ENCODE results near the gene HOOK1. TPM values are rescaled to one million over a fixed set of nuclear protein-coding genes. Genes with fewer than 3 reads are reported as not detected.
"Not testable (repeated sequence)": the region's sequence is repeated elsewhere in the genome, so short reads cannot be mapped to it uniquely, and the experiment has no call there.

Gene HOOK1
- total RNA-seq, 1 experiment from 2014 or later = 0.20 TPM

DNA sequence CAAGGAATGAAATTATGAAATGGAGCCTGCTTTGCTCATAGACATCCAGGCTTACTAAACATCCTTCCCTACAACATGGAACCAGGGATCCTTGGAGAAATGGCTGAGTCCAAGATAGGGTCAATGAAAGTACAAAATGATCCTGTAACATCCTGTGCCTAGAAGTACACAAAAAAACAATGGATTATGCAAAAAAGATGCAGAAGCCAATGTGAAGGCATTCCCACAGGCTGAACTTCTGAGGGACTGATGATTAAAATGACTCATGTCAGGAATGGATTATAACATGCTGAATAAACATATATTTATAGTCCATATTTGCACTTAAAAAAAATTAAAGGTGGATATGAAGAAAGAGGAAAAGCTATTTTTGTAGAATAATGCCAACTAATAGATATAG, 10.4 kb upstream of the HOOK1 start:
- DNase-seq = no peak
- H3K4me1 ChIP-seq = no peaks in the 10 kb centered on the region

DNA sequence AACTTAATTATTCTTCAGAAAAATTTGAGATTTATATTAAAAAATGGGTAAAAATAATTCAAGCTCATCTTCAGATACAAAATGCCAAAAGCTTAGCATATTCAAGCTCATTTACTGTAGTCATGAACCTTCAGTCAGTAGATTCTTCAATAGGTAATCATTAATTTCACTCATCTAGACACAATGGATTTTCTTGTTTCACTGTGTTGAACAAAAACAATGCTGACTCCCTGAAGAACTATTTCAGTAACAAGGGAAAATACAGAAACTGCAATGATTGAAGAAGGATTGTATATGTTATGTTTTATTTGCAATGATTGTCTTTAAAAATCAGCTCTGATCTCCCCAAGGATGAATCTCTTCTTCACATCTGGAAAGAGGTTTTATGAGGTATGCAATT, 9.2 kb upstream of the HOOK1 start:
- H3K36me3 ChIP-seq = no peaks in the 10 kb centered on the region
- H3K27me3 ChIP-seq = no peaks in the 10 kb centered on the region

More for the DNA sequence above, 10.4 kb upstream of the HOOK1 start:
- no peaks in the 10 kb centered on the region for H3K27me3 ChIP-seq
- H3K36me3 ChIP-seq = no peaks in the 10 kb centered on the region
- no peaks in the 10 kb centered on the region for H3K9me3 ChIP-seq (replicated peaks)
- no peak overlapping the region for H3K27ac ChIP-seq
- H3K4me3 ChIP-seq = no peak overlapping the region

DNA sequence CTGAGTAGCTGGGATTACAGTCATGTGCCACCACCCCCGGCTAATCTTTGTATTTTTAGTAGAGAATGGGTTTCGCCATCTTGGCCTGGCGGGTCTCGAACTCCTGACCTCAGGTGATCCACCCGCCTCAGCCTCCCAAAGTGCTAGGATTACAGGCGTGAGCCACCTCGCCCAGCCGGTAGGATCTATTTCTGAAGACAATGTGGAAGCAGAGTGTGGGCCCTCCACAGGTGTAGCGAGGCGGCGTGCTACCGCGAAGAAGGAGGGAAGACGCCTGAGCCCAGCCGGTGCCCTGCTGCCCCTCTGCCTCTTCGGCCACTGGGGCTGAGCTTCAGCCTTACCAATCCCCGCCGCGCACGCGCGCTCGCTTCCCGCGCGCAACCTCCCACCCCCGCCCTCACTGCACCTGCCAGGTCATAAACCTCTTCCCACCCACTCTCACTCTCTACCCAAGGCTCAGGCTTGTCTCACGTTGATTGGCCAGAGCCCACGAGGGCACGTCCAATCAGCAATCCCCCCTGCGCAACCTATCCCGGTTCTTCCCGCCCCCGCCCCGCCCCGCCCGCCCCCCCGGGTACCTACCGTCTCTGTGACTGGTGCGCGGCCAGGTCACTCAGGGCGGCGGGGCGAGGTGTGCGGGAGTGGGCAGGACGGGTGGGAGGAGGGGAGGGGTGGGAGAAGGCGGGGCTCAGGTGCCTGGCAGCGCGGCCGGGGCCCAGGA, 409 bp upstream of the HOOK1 start:
- Histone ChIP-seq H3K9me3 (replicated peaks) (no peaks in the 10 kb centered on the region), H3K36me3 (no peaks in the 10 kb centered on the region), H3K27ac (no peak overlapping the region), H3K27me3 (no peaks in the 10 kb centered on the region), H3K4me1 (no peaks in the 10 kb centered on the region), H3K4me3 (no peak overlapping the region)
- DNase-seq = no peak

More for the DNA sequence above, 9.2 kb upstream of the HOOK1 start:
- no peak overlapping the region for H3K27ac ChIP-seq
- H3K9me3 ChIP-seq (replicated peaks) = no peaks in the 10 kb centered on the region
- no peaks in the 10 kb centered on the region for H3K4me1 ChIP-seq
- no peak for DNase-seq
- H3K4me3 ChIP-seq = no peak overlapping the region

DNA sequence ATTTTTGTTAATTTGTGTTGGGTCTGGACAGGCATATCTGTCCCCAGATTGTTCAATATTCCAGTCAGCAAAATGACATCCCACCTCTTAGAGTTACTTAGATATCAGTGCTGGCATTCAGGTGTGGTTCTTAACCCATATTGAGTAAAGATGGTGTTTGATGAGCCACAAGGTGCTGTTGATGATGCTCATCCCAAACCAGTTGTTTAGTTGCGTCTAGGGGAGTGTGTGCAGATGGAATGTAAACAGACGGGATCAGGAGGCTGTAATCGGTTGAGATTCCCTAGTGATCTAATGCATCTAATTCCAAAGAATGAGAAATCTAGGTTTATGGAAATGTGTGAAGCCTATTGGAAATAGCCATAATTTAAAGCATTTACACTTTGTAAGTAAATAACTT, 1.1 kb downstream of the HOOK1 start:
- Histone ChIP-seq H3K36me3 (no peaks in the 10 kb centered on the region), H3K4me1 (peaks cover 8% of the 10 kb centered on the region), H3K4me3 (no peak overlapping the region), H3K9me3 (replicated peaks) (no peaks in the 10 kb centered on the region), H3K27me3 (no peaks in the 10 kb centered on the region), H3K27ac (no peak overlapping the region)
- no peak for DNase-seq

DNA sequence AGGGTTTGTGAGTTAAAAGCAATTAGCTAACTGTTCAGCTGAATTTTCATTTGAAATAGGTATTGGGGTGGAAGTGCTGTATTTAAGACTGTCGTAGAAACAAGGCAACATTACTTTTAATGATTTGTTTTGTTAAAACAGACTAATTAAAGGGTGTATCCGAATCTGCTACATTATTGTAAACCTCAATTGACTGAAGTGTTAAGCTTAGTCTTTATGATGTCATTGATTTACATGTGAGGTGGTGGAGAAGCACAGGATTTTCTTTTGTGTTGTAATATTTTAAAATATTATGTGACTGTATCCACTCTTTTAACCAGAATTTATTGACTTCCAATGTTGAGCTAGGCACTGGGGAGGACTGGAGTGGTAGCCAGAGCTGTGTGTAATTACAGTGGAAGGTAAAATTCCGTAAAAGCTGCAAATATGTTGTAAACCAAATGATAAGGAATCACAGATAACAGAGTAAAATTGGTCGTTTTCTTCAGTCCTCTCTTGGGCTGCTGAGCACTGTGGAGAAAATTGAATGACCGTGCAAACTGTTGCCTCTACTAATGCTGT, 1.6 kb downstream of the HOOK1 start:
- H3K4me1 ChIP-seq = peaks cover 8% of the 10 kb centered on the region
- no peaks in the 10 kb centered on the region for H3K36me3 ChIP-seq
- H3K9me3 ChIP-seq (replicated peaks) = no peaks in the 10 kb centered on the region
- no peak overlapping the region for H3K4me3 ChIP-seq
- DNase-seq = no peak
- H3K27ac ChIP-seq = no peak overlapping the region
- H3K27me3 ChIP-seq = no peaks in the 10 kb centered on the region

DNA sequence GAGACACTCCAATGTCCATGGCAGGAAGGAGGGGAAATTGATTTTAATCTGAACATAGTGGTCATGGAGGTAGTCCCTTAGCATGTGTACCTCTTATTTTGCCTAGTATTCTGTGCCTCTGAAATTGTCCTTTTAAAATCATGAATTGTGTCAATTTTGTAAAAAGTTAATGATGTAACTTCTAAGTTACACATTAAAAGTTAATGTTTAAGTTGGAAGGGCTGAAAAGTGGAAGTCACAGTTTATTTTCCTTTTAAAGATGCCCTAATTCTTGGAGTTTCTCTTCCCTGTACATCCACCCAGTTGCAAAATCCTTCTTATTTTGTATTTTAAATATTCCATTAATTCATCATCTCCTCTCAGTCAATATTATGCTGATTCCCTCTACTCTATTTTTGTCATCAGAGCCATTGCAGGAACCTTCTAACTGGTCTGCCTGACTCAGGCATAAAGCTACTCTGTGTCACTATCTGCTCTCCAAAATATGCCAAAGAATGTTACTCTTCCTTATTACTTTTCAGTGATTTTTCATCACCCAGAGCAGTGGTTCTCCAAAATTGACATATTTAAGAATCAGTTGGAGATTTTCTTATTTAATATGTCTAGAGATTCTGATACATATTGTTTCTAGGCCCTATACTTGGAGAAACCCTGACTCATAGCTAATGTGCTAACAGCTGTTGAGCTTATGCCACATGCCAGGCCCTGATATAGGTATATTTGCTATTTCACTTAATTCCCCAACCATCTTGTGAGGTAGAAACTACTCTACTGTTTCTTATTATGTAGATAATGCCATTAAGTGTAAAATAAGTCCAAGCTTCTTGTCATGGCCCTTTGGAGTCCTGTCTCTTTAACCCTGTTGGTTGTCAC, 5.1 kb downstream of the HOOK1 start:
- DNase-seq = peak in 1 of 2 experiments; percentile 26
- H3K27me3 ChIP-seq = no peaks in the 10 kb centered on the region
- H3K4me3 ChIP-seq = no peak overlapping the region
- no peaks in the 10 kb centered on the region for H3K9me3 ChIP-seq (replicated peaks)
- H3K36me3 ChIP-seq = no peaks in the 10 kb centered on the region
- H3K27ac ChIP-seq = no peak overlapping the region
- H3K4me1 ChIP-seq = peaks cover 8% of the 10 kb centered on the region

DNA sequence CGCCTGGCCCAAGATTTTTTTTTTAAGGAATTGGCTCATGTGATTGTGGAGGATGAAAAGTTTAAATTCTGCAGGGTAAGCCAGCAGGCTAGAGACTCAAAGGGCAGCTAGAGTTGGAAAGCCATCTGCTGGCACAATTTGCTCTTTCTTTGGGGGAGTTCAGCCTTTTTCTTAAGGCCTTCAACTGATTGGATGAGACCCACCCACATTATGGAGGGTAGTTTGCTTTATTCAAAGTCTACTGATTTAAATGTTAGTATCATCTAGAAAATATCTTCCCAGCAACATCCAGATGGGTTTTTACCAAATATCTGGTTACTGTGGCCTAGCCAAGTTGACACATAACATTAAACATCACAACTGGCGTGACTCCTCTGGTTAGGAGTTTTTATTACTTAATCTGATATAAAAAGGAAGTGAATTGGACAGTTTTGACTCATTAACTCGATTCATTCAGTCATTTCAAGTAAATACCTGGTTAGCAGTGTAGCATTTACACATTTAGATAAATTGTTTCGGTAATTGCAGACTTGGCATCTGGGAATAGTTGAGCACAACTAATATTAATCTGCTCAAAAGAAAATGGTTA, 12.4 kb downstream of the HOOK1 start:
- no peak overlapping the region for H3K27ac ChIP-seq
- no peaks in the 10 kb centered on the region; the same call in 1 of the 2 replicates for H3K36me3 ChIP-seq
- 0 out of 2 replicates have a peak, but pooled peaks cover 3% of the 10 kb centered on the region for H3K27me3 ChIP-seq
- no peak for DNase-seq
- no peak overlapping the region for H3K4me3 ChIP-seq
- H3K9me3 ChIP-seq (replicated peaks) = no peaks in the 10 kb centered on the region
- no peaks in the 10 kb centered on the region for H3K4me1 ChIP-seq

DNA sequence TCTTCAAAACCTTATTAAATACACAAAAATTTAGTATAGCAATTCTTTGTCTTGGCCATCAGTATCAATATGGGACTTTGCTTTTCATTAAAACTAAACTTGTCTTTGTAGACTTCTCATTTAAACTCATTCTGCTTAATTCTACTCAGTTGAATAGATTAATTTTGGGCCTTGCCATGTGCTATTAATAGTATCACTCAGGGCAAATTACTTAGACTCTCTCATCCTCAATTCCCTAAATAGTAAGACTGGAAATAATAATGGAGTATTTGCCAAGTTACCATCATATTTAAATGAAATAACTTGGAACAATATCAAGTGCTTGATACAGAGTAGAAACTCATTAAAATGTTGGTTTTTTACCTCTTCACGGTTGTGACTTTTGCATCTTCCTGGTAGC, 13.4 kb downstream of the HOOK1 start:
- no peak overlapping the region for H3K27ac ChIP-seq
- no peak overlapping the region for H3K4me3 ChIP-seq
- H3K4me1 ChIP-seq = no peaks in the 10 kb centered on the region
- H3K36me3 ChIP-seq = no peaks in the 10 kb centered on the region; the same call in 1 of the 2 replicates
- no peak for DNase-seq
- H3K9me3 ChIP-seq (replicated peaks) = no peaks in the 10 kb centered on the region
- H3K27me3 ChIP-seq = 0 out of 2 replicates have a peak, but pooled peaks cover 3% of the 10 kb centered on the region

DNA sequence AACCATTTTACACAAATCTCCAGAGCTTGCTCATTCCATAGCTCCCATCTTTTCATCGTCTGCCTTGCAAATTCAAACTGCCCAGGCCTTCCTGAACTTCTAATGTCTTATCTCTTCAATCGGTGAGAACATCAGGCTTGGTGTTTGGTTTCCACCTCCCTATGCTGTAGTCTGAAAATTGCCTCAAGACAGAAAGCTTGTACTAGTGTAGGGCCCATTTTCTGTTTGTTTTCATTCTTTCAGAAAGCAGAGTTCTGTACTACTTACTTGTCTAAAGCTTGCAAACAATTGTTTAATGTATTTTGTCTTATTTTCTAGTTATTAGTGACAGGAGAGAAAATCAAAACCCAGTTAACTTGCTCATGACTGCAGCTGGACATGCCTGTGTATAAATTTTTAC, 16.8 kb downstream of the HOOK1 start:
- DNase-seq = peak in 1 of 2 experiments; percentile 52
- H3K4me3 ChIP-seq = no peak overlapping the region
- no peaks in the 10 kb centered on the region; the same call in 1 of the 2 replicates for H3K36me3 ChIP-seq
- H3K27ac ChIP-seq = no peak overlapping the region
- H3K4me1 ChIP-seq = no peaks in the 10 kb centered on the region
- 0 out of 2 replicates have a peak, but pooled peaks cover 3% of the 10 kb centered on the region for H3K27me3 ChIP-seq
- H3K9me3 ChIP-seq (replicated peaks) = no peaks in the 10 kb centered on the region

DNA sequence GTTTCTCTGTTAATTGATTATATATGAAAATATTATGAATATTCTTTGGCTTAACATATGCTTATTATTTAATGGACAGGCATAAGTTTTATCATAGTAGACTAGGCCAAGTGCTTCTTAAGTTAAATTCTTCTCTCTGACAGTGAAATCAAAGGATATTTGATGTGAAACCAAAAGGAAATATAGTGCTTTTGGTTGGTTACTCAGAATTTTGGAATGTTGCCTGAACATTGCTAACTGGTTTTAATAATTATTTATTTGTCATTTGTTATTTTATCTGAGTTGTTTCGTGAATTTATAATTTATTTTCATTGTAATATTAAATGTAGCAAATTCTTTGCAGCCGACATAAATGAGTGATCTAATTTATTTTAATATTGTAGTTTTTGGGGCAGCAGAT, 18.3 kb downstream of the HOOK1 start:
- Histone ChIP-seq H3K36me3 (no peaks in the 10 kb centered on the region; the same call in 1 of the 2 replicates), H3K27me3 (0 out of 2 replicates have a peak, but pooled peaks cover 3% of the 10 kb centered on the region), H3K9me3 (replicated peaks) (no peaks in the 10 kb centered on the region), H3K4me1 (no peaks in the 10 kb centered on the region), H3K4me3 (no peak overlapping the region), H3K27ac (no peak overlapping the region)
- DNase-seq = no peak

DNA sequence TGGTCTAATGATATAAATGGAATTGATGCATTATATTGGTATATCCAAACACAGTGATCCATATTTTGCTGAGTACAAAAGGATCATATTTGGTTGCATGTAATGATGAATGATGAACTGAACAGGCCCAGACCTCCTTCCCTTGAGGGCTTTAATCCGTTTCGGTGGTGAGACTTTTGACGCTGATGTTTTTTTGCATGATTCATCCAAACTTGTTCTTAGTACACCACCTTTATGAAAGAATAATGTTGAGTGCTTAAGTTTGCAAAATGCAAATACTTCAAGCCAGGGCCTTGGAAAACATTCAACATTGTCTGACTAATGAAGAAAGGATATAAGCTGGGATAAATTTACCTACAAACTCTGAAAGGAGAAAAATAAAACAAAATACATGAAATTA, 19.2 kb downstream of the HOOK1 start:
- Histone ChIP-seq H3K9me3 (replicated peaks) (no peaks in the 10 kb centered on the region), H3K27ac (no peak overlapping the region), H3K27me3 (0 out of 2 replicates have a peak, but pooled peaks cover 3% of the 10 kb centered on the region), H3K4me1 (no peaks in the 10 kb centered on the region), H3K4me3 (no peak overlapping the region), H3K36me3 (no peaks in the 10 kb centered on the region; the same call in 1 of the 2 replicates)
- no peak for DNase-seq

DNA sequence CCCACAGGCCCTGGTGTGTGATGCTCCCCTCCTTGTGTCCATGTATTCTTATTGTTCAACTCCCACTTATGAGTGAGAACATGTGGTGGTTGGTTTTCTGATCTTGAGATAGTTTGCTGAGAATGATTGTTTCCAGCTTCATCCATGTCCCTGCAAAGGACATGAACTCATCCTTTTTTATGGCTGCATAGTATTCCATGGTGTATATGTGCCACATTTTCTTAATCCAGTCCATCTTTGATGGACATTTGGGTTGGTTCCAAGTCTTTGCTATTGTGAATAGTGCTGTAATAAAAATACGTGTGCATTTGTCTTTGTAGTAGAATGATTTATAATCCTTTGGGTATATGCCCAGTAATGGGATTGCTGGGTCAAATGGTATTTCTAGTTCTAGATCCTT, 23.1 kb downstream of the HOOK1 start:
- not testable (repeated sequence) for H3K27ac ChIP-seq; H3K4me1 ChIP-seq; H3K36me3 ChIP-seq; H3K27me3 ChIP-seq; DNase-seq; H3K4me3 ChIP-seq; H3K9me3 ChIP-seq (replicated peaks)

DNA sequence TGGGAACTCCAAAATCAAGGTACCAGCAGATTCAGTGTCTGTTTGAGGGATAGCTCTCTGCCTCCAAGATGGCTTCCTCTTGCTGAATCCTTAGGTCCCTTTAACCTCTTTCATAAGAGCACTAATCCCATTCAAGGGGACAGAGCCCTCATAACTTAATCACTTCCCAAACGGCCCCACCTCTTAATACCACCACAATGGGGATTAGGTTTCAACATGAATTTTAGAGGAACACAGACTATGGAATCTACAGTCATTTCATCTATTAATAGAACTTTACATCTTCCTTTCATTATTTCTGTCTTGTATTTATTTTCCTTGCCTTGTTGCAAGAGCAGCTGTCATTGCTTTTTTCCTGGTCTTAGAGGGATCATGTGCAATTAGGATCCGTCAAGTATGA, 30.3 kb downstream of the HOOK1 start:
- peak; percentile 63 to 88 for DNase-seq
- H3K27me3 ChIP-seq = no peaks in the 10 kb centered on the region
- no peaks in the 10 kb centered on the region for H3K36me3 ChIP-seq
- H3K27ac ChIP-seq = no peak overlapping the region
- H3K4me3 ChIP-seq = no peak overlapping the region
- H3K4me1 ChIP-seq = peaks cover 11% of the 10 kb centered on the region
- no peaks in the 10 kb centered on the region for H3K9me3 ChIP-seq (replicated peaks)

DNA sequence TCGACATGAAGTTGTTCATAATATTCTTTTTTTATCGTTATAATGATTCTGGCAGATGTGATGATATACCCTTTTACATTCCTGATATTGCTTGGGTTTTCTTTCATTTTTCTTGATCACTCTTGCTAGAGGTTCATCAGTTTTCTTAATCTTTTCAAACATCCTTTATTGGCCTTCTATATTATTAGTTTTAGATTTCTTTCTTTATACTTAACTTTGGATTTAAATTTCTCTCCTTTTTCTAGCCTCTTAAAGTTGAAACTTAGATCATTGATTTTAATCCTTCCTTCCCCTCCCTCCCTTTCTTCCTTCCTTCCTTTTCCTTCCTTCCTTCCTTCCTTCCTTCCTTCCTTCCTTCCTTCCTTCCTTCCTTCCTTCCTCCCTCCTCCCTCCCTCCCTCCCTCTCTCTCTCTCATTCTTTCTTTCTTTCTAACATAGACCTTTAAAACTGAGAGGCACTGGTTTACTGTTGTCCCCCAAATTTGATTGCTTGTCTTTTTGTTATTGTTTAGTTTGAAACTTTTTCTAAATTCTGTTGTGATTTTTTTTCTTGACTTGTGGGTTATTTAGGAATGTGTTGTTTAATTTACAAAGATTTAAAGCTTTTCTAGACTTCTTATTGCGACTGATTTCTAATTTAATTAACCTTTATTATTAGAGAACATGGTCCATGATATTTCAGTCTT, 31.6 kb downstream of the HOOK1 start:
- peaks cover 11% of the 10 kb centered on the region for H3K4me1 ChIP-seq
- H3K27me3 ChIP-seq = no peaks in the 10 kb centered on the region
- H3K4me3 ChIP-seq = no peak overlapping the region
- H3K36me3 ChIP-seq = no peaks in the 10 kb centered on the region
- DNase-seq = no peak
- H3K9me3 ChIP-seq (replicated peaks) = no peaks in the 10 kb centered on the region
- H3K27ac ChIP-seq = no peak overlapping the region

Data from SJCRH30 (cell line).